ENCODE results near the gene MSH2. TPM values are rescaled to one million over a fixed set of nuclear protein-coding genes. Genes with fewer than 3 reads are reported as not detected.
A peak's percentile ranks its signal among the peaks of the same experiment; 100 is the strongest.

The MSH2 gene
- total and polyA plus RNA-seq, 2 of the 13 experiments (the other 11 are each of a cell fraction or from before 2014, with no cell fraction given), result 19.9 to 76.3 TPM

GRCh38 chr2:47354013-47354847 lies 48.7 kb upstream of the MSH2 start (continued):
- TF ChIP-seq ZNF34 (CRISPR knock-in tag; IDR thresholded peaks at IDR 0.05; ENCODE audit: borderline replicate concordance), result no peak
- no peak for TF ChIP-seq ZNF549 (CRISPR knock-in tag; IDR thresholded peaks at IDR 0.05)
- peak; percentile 60; the same call in 1 of the 2 replicates for TF ChIP-seq ZNF292 (CRISPR knock-in tag; IDR thresholded peaks at IDR 0.05; ENCODE audit: borderline replicate concordance, low read depth)
- no peak for TF ChIP-seq SMAD9 (CRISPR knock-in tag; IDR thresholded peaks at IDR 0.05)
- no peak for TF ChIP-seq SNRNP70 (IDR thresholded peaks at IDR 0.05; ENCODE audit: low read depth, low read length)
- TF ChIP-seq IKZF5 (CRISPR knock-in tag; IDR thresholded peaks at IDR 0.05), result no peak; the same call in 1 of the 2 replicates
- TF ChIP-seq GATAD2A (CRISPR knock-in tag; IDR thresholded peaks at IDR 0.05), result peak; percentile 57; the same call in 1 of the 2 replicates
- no peak for TF ChIP-seq ZNF777 (CRISPR knock-in tag; IDR thresholded peaks at IDR 0.05)
- no peak for TF ChIP-seq SP2 (CRISPR knock-in tag; IDR thresholded peaks at IDR 0.05)
- TF ChIP-seq PAF1 (CRISPR knock-in tag; IDR thresholded peaks at IDR 0.05), result no peak
- TF ChIP-seq IRF9 (CRISPR knock-in tag; IDR thresholded peaks at IDR 0.05; ENCODE audit: borderline replicate concordance), result no peak
- no peak for TF ChIP-seq ZNF615 (CRISPR knock-in tag; IDR thresholded peaks at IDR 0.05; ENCODE audit: borderline replicate concordance)
- TF ChIP-seq DNMT3B (CRISPR knock-in tag; conservative IDR thresholded peaks at IDR 0.05), result 0 out of 2 replicates have a peak, but pooled peaks have one; percentile 34
- TF ChIP-seq ZBTB49 (CRISPR knock-in tag; IDR thresholded peaks at IDR 0.05; ENCODE audit: borderline replicate concordance), result no peak
- TF ChIP-seq DNMT1 (CRISPR knock-in tag; IDR thresholded peaks at IDR 0.05), result no peak
- 0 out of 2 replicates have a peak, but pooled peaks have one; percentile 13 for TF ChIP-seq ZNF629 (CRISPR knock-in tag; conservative IDR thresholded peaks at IDR 0.05)
- no peak; the same call in 1 of the 2 replicates for TF ChIP-seq SOX13 (IDR thresholded peaks at IDR 0.05)
- peak in 1 of 2 experiments; percentile 69; a peak in 2 of 4 replicates for TF ChIP-seq SOX13 (CRISPR knock-in tag; conservative IDR thresholded peaks at IDR 0.05 in 1 of 2, IDR thresholded peaks at IDR 0.05 in 1 of 2)
- TF ChIP-seq ZGPAT (CRISPR knock-in tag; IDR thresholded peaks at IDR 0.05), result peak; percentile 18; the same call in 1 of the 2 replicates
- no peak for TF ChIP-seq ZBTB33 (CRISPR knock-in tag; IDR thresholded peaks at IDR 0.05)
- TF ChIP-seq HMG20B (CRISPR knock-in tag; conservative IDR thresholded peaks at IDR 0.05), result no peak; the same call in 1 of the 2 replicates
